HG03066 (cell line): ENCODE measurements around the gene CPNE6.

Experiments used
- ATAC-seq: cut with Tn5 transposase; IDR thresholded peaks from one replicate; pipeline ENCODE4 v1.9.1; 2021; ENCODE audit warnings: low read depth; ENCODE audit not compliant: unreplicated experiment

The CPNE6 gene

GRCh38 chr14:24122898-24123297 lies 51.5 kb downstream of the CPNE6 start:
- ATAC-seq: no peak

- no peak for ATAC-seq
Observed at GRCh38 chr14:24123424-24124417, 52.4 kb downstream of the CPNE6 start.

- ATAC-seq: no peak
Observed at GRCh38 chr14:24126939-24127338, 55.6 kb downstream of the CPNE6 start.

GRCh38 chr14:24127673-24128072 lies 56.3 kb downstream of the CPNE6 start:
- no peak for ATAC-seq
